C1 segment of cervical spinal cord (tissue), 14 donors: ENCODE results near the gene KRT32.

ENCODE experiments used
- DNase-seq, 14 donors: peaks; one replicate each; lab custom pipeline; 2025; lab: John Stamatoyannopoulos, UW

The KRT32 gene

DNA sequence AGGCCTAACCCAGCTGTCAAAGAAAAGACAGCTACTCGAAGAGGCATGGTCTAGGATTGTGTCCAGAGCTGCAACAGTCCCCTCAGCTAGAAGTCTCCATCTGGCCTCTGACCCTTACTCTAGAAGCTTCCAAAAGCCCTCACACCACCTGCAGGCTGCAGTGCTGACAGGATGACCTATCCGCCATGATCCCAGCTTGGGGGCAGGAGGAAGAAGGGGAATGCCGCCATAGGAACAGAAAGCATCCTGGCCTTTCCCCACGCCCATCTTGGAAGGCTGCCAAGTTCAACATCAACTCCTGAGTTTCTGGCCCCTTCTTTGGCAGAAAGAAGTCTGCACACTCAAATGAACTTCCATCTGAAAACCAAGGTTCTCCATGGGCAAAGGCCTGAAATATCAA lies 25.6 kb upstream of the KRT32 start:
- DNase-seq: peak in 1 of 14 donors; percentile 3

GRCh38 chr17:41492351-41492750 lies 25.2 kb upstream of the KRT32 start:
- DNase-seq: peak in 2 of 14 donors; percentile 6 to 9

DNA sequence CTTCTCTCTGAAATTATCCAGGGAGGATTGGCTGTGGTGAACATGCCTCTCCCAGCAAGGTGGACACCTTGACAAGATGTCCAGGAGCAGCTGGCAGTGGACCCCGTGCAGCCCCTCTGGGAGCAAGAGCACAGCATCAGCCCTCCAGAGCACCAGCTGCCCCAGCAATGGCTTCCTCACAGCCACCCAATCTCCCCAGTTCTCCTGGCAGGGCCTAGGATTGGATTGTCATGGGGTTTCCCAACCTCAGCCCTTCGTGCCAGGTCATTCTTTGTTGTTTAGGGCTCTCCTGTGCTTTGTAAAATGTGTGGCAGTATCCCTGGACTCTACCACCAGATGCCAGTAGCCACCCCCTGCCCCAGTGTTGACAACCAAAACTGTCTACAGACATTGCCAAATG lies 24.3 kb upstream of the KRT32 start:
- DNase-seq: no peak

DNA sequence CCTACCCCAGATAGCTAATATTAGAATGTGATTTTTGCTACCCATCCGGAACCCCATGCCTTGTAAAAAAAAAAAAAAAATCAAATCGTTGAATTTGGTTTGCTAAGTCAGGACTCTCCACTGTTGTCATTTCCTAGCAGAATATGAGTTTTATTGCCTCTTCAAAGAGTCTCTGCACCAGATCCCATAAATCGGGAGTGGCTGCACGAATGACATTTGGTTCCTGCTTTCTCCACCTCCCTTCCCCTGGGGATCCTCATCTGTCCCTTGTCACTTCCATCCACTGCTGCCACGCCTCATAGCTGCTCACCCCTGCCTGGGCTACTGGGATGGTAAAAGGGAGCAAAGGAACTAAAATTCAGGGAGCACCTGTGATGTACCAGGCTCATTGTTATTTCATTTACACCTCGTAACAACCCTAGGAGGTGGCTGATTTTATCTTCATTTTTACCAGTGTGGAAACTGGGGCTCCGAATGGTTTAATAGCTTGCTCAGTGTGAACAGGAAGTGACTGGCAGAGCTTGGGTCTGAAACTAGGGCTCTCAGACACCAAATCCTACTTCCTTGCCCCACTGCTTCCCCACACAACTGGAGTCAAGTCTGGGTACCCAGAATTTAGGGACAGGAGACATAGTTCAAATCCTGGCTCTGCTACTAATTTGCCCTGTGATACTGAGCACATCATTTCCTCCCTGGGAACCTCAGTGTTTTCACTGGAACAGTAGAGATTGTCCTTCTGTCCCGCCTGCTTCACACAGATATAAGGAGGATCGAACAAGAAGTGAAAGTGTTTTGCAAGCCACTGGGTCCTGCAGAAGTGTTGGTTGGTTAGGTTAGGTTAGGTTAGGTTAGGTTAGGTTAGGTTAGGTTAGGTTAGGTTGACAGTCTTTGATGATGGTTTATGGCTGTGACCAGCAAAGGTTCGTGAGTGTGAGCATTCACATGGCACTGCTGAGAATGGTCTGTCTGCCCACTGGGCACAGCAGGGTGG lies 23.1 kb upstream of the KRT32 start:
- DNase-seq: no peak

GRCh38 chr17:41489531-41489930 lies 22.3 kb upstream of the KRT32 start, which contains the start of gene KRT36:
Gene KRT36 (minus strand): TSS chr17:41489910. CDS start chr17:41489864, 46 bp downstream.
- DNase-seq: no peak

- DNase-seq: no peak
Observed at GRCh38 chr17:41486809-41487530, 19.8 kb upstream of the KRT32 start.

DNA sequence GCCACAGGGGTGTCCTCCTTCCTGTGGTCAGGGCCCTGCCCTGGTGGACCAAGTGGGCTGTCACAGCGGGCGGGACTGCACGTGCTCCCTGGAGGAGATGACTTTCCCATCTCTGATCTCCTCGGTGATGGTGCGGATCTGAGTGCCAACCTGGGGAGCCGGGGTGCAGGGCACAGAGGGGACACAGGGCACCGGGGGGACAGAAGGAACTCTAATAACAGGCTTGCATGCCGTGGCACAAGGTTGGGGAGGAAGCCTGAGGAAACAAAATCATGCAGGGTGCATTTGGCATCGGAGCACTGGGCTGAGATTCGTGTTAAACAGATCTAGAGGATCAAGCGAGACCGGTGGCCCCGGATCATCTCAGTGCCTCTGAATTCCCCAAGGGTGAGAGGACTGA lies 19.1 kb upstream of the KRT32 start:
- no peak for DNase-seq

- DNase-seq: no peak
Observed at GRCh38 chr17:41484920-41485904, 18.0 kb upstream of the KRT32 start.

GRCh38 chr17:41483991-41484826 lies 17.0 kb upstream of the KRT32 start:
- no peak for DNase-seq

- DNase-seq: no peak
Observed at GRCh38 chr17:41483531-41483930, 16.3 kb upstream of the KRT32 start.

- no peak for DNase-seq
Observed at GRCh38 chr17:41481036-41481435, 13.8 kb upstream of the KRT32 start, which contains the start of gene KRT35. Gene KRT35 (minus strand): TSS chr17:41481151. CDS start chr17:41481097, 54 bp downstream.

GRCh38 chr17:41480581-41480980 lies 13.4 kb upstream of the KRT32 start:
- DNase-seq: no peak

- no peak for DNase-seq
Observed at GRCh38 chr17:41480136-41480535, 12.9 kb upstream of the KRT32 start.

DNA sequence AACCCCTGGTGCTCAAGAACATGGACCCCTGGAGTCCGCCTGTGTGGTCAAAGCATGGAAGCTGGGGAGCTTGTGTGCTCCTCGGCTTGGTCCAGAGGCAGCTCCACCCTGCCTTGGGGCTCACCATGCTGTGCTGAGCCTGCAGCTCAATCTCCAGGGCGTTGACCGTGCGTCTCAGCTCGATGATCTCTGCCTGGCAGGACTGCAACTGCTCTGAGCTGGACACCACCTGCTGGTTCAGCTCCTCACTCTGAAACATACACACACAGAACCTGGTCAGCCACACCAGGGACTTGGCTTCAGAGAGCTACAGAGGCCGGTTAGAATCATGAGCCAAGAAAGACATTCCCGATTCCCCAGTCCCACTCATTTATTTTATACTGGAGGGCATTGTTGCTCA lies 11.1 kb upstream of the KRT32 start:
- no peak for DNase-seq

GRCh38 chr17:41476866-41477815 lies 10.0 kb upstream of the KRT32 start:
- DNase-seq: no peak

DNA sequence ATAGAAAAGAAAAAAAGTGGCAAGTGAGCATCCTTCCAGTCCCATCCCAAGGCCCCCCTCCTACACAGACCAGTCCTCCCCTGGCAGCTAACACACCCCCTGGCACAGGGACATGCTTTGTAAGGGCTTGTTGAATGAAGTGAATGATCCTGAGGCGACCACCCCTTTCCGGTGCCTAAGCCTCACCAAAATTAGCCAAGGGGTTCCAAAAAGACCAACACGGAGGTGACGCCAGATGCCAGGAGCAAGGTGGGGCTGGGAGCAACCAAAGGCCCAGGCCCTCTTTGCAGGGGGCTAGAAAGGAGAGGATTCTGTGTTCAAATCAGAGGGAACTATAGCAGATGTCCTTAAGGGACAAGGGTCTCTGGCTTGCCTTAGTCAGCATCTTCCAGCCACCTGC lies 8.2 kb upstream of the KRT32 start:
- DNase-seq: no peak

GRCh38 chr17:41474863-41475262 lies 7.7 kb upstream of the KRT32 start:
- no peak for DNase-seq

- DNase-seq: no peak
Observed at GRCh38 chr17:41468346-41468745, 1.2 kb upstream of the KRT32 start.

- DNase-seq: no peak
Observed at GRCh38 chr17:41467561-41467960, 375 bp upstream of the KRT32 start.
